Gastrocnemius medialis (tissue), 4 donors: ENCODE results near the gene GABRB2. TPM values are rescaled to one million over a fixed set of nuclear protein-coding genes. Genes with fewer than 3 reads are reported as not detected.

Experiments
- ATAC-seq, 2 donors: fragments of 150-250 bp; one replicate each; pipeline ENCODE4 v1.9.1; 2016
- DNase-seq, 2 donors: peaks; one replicate each; pipeline ENCODE4 v3.0.0-alpha.2; 2019
- H3K27ac ChIP-seq, 4 donors: fragments of 200-600 bp; sonication (generic); 1 replicate in 1 of 4; 2 replicates in 3 of 4; pipeline ENCODE4 v1.5.1; 2016 to 2018; ENCODE audit warnings: mild to moderate bottlenecking in 2 of 4, moderate library complexity in 1 of 4
- H3K27me3 ChIP-seq, 3 donors: fragments of 200-600 bp; sonication (generic) in 2 of 3; 1 replicate in 1 of 3; 2 replicates in 2 of 3; pipeline versions ENCODE4 v1.5.1 to v1.6.0; 2016 to 2019; ENCODE audit warnings: mild to moderate bottlenecking in 1 of 3, moderate library complexity in 1 of 3
- H3K36me3 ChIP-seq, 2 donors: fragments of 200-600 bp; sonication (generic) in 1 of 2; one replicate each; pipeline ENCODE4 v1.5.1; 2017 to 2018
- H3K4me1 ChIP-seq, 2 donors: fragments of 200-600 bp; sonication (generic) in 1 of 2; one replicate each; pipeline ENCODE4 v1.5.1; 2016 to 2017; ENCODE audit warnings: mild to moderate bottlenecking in 2 of 2
- H3K4me3 ChIP-seq, 4 donors: fragments of 200-600 bp; sonication (generic) in 3 of 4; 1 replicate in 1 of 4; 2 replicates in 3 of 4; pipeline ENCODE4 v1.5.1; 2016 to 2019; ENCODE audit warnings: mild to moderate bottlenecking in 2 of 4
- H3K9me3 ChIP-seq, 3 donors: fragments of 200-600 bp; sonication (generic) in 2 of 3; 1 replicate in 1 of 3; 2 replicates in 2 of 3; pipeline ENCODE4 v1.5.1; 2016 to 2019
- CTCF ChIP-seq, 5 experiments: fragments of 450-650 bp in 3 of 5; fragments of 200-600 bp in 2 of 5; sonication (generic) in 2 of 5; IDR thresholded peaks in 4 of 5; conservative IDR thresholded peaks in 1 of 5; 1 replicate in 4 of 5; 2 replicates in 1 of 5; pipeline ENCODE4 v1.5.1; 2016 to 2019; ENCODE audit warnings: antibody characterized with exemption in 5 of 5, mild to moderate bottlenecking in 3 of 5, moderate library complexity in 3 of 5
- POLR2A ChIP-seq, 2 donors: fragments of 450-650 bp; IDR thresholded peaks; one replicate each; pipeline ENCODE4 v1.6.1; 2017; ENCODE audit warnings: antibody characterized with exemption in 2 of 2, mild to moderate bottlenecking in 2 of 2, moderate library complexity in 2 of 2
- in situ Hi-C, 4 donors: fragments of 200-750 bp; cut with MboI; loops; one replicate each; pipeline versions ENCODE4 v1.15.0 to v1.8.0; 2017; ENCODE audit warnings: low sequenced_read_pairs in 4 of 4
- intact Hi-C: fragments of 100-400 bp; cut with DNase I; formaldehyde crosslinking; loops from one replicate; pipeline ENCODE4 v1.15.1; 2023; ENCODE audit warnings: low total_unique reads
- total RNA-seq, 4 donors: library from RNA; depleted of rRNA; stranded (reverse); fragments of >200 nt; gene quantifications; one replicate each; pipeline versions ENCODE4 v1.1.0 to v1.2.3, GENCODE V29; 2016

GABRB2 gene
- total RNA-seq, 4 donors from 2014 or later, result 0.16 to 0.97 (median 0.63) TPM

GRCh38 chr5:161344234-161344633 lies 202.3 kb downstream of the GABRB2 start:
- H3K4me3 ChIP-seq, result no peak overlapping the region
- H3K9me3 ChIP-seq, result no peaks in the 10 kb centered on the region
- no peaks in the 10 kb centered on the region for H3K4me1 ChIP-seq
- no peak for DNase-seq
- no peak overlapping the region for H3K27ac ChIP-seq
- no peak for TF ChIP-seq POLR2A (IDR thresholded peaks at IDR 0.05)
- no peak for TF ChIP-seq CTCF (IDR thresholded peaks at IDR 0.05 in 4 of 5, conservative IDR thresholded peaks at IDR 0.05 in 1 of 5)
- no peaks in the 10 kb centered on the region for H3K27me3 ChIP-seq
- intact Hi-C loops (no loop called here), in situ Hi-C loops (no loop called here)
- no peak for ATAC-seq
- no peaks in the 10 kb centered on the region for H3K36me3 ChIP-seq

- ATAC-seq (no peak), DNase-seq (no peak)
- in situ Hi-C loops (no loop called here), intact Hi-C loops (no loop called here)
- Histone ChIP-seq H3K27ac (no peak overlapping the region), H3K36me3 (no peaks in the 10 kb centered on the region), H3K27me3 (no peaks in the 10 kb centered on the region), H3K4me3 (no peak overlapping the region), H3K4me1 (no peaks in the 10 kb centered on the region), H3K9me3 (no peaks in the 10 kb centered on the region)
- TF ChIP-seq CTCF (IDR thresholded peaks at IDR 0.05 in 4 of 5, conservative IDR thresholded peaks at IDR 0.05 in 1 of 5) (no peak), POLR2A (IDR thresholded peaks at IDR 0.05) (no peak)
These were observed 203.6 kb downstream of the GABRB2 start for GRCh38 chr5:161342886-161343285.

GRCh38 chr5:161340012-161340411 lies 206.5 kb downstream of the GABRB2 start:
- no peak for DNase-seq
- no peak overlapping the region for H3K4me3 ChIP-seq
- no peak for ATAC-seq
- no peaks in the 10 kb centered on the region for H3K4me1 ChIP-seq
- TF ChIP-seq CTCF (IDR thresholded peaks at IDR 0.05 in 4 of 5, conservative IDR thresholded peaks at IDR 0.05 in 1 of 5), result no peak
- H3K9me3 ChIP-seq, result no peaks in the 10 kb centered on the region
- in situ Hi-C loops, result no loop called here
- no peaks in the 10 kb centered on the region for H3K36me3 ChIP-seq
- H3K27me3 ChIP-seq, result no peaks in the 10 kb centered on the region
- H3K27ac ChIP-seq, result no peak overlapping the region
- intact Hi-C loops, result no loop called here

GRCh38 chr5:161333194-161333880 lies 213.2 kb downstream of the GABRB2 start:
- intact Hi-C loops, result no loop called here

More at GRCh38 chr5:161333194-161333880, 213.2 kb downstream of the GABRB2 start:
- H3K27ac ChIP-seq, result no peak overlapping the region
- in situ Hi-C loops, result no loop called here
- DNase-seq (no peak), ATAC-seq (no peak)
- no peaks in the 10 kb centered on the region for H3K4me1 ChIP-seq
- TF ChIP-seq CTCF (IDR thresholded peaks at IDR 0.05 in 4 of 5, conservative IDR thresholded peaks at IDR 0.05 in 1 of 5), result no peak
- no peak for TF ChIP-seq POLR2A (IDR thresholded peaks at IDR 0.05)
- H3K36me3 ChIP-seq, result no peaks in the 10 kb centered on the region
- H3K9me3 ChIP-seq, result no peaks in the 10 kb centered on the region
- H3K27me3 ChIP-seq, result no peaks in the 10 kb centered on the region
- no peak overlapping the region for H3K4me3 ChIP-seq
